Right kidney (tissue), 1 donor: ENCODE results near the gene RXRA.

Experiments used
- DNase-seq: peaks from one replicate; pipeline ENCODE4 v3.0.0-alpha.2; 2016

RXRA gene

GRCh38 chr9:134323741-134324358, 2.4 kb upstream of the RXRA start:
- DNase-seq = no peak

- no peak for DNase-seq
Observed at GRCh38 chr9:134324359-134325095, 1.7 kb upstream of the RXRA start.

GRCh38 chr9:134325096-134325812, 1.0 kb upstream of the RXRA start:
- DNase-seq = peak; percentile 82

- peak; percentile 78 for DNase-seq
Observed at GRCh38 chr9:134326724-134327601, 708 bp downstream of the RXRA start.

- no peak for DNase-seq
Observed at GRCh38 chr9:134327671-134328231, 1.5 kb downstream of the RXRA start.

- DNase-seq = peak; percentile 63
Observed at GRCh38 chr9:134328341-134328840, 2.1 kb downstream of the RXRA start.

- peak; percentile 51 for DNase-seq
Observed at GRCh38 chr9:134328841-134329575, 2.8 kb downstream of the RXRA start.

- no peak for DNase-seq
Observed at GRCh38 chr9:134329576-134329855, 3.3 kb downstream of the RXRA start.

GRCh38 chr9:134329886-134330285, 3.6 kb downstream of the RXRA start:
- DNase-seq = no peak

GRCh38 chr9:134330590-134330989, 4.3 kb downstream of the RXRA start:
- DNase-seq = no peak

GRCh38 chr9:134331186-134332025, 5.2 kb downstream of the RXRA start:
- no peak for DNase-seq

GRCh38 chr9:134332266-134332665, 6.0 kb downstream of the RXRA start:
- no peak for DNase-seq

- no peak for DNase-seq
Observed at GRCh38 chr9:134332841-134333233, 6.6 kb downstream of the RXRA start.

GRCh38 chr9:134333234-134333873, 7.1 kb downstream of the RXRA start:
- DNase-seq = no peak

- no peak for DNase-seq
Observed at GRCh38 chr9:134333874-134334581, 7.8 kb downstream of the RXRA start.

- DNase-seq = no peak
Observed at GRCh38 chr9:134335061-134335460, 8.8 kb downstream of the RXRA start.

- DNase-seq = no peak
Observed at GRCh38 chr9:134335486-134336220, 9.4 kb downstream of the RXRA start.

GRCh38 chr9:134336228-134336627, 10.0 kb downstream of the RXRA start:
- no peak for DNase-seq

GRCh38 chr9:134336924-134337323, 10.7 kb downstream of the RXRA start:
- DNase-seq = no peak
